PC-9 (cell line): ENCODE results near the gene CAMSAP3.

Source experiments
- CTCF ChIP-seq: fragments of 200-600 bp; sonication (generic); conservative IDR thresholded peaks from 2 replicates; pipeline ENCODE4 v1.6.1; 2017; ENCODE audit warnings: mixed run types, antibody characterized with exemption, mild to moderate bottlenecking, moderate library complexity
- EZH2 ChIP-seq: fragments of 200-600 bp; sonication (generic); IDR thresholded peaks from 2 replicates; pipeline ENCODE4 v1.8.0; 2017; ENCODE audit warnings: antibody characterized with exemption, low read depth

DNA sequence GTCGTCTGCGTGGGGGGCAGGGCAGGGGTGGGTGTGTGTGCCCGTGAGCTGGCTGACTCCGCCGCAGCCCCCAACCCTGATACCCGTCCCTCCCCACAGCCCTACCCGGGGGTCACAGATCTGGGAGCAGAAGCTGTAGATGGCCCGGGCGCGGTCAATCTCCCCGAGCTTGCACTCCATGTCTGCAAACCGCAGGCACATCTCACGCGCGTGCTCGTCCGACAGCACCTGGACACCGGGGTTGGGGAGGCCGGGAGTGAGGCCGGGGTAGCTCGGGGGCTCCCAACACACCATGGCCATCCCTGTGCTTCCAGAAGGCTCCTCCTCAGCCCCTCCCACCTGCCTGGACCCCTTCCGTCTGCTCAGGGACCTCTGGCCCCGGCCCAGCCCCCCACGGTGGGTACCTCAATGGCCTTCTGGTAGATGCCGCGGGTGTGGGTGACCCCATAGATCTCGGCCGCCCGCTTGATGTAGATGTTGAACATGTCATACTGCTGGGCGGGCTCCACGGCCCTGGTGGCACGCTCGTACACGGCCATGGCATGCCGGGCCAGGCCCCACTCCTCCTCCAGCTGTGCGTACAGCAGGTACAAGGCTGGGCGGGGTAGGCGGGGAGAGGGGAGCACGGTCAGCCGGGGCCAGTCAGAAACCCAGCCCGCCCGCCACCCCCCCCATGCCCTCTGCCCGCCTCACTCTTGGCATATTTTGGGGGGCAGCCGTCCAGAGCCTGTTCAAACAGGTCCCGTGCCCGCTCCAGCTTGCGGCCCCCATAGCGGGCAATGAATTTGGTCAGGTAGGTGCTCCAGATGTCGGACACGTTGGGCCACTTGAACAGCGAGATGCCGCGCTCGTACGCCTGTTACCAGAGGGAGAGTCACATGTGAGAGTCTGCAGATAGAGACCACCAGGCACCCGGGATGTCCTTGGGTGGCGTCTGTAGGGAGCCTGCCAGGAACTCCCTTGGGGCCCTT, 25.1 kb downstream of the CAMSAP3 start:
- TF ChIP-seq CTCF (no peak), EZH2 (no peak)
